HG02973 (cell line): ENCODE data around the gene CDK10.
"Not testable (repeated sequence)": the region's sequence is repeated elsewhere in the genome, so short reads cannot be mapped to it uniquely, and the experiment has no call there.

Source experiments
- ATAC-seq: cut with Tn5 transposase; IDR thresholded peaks from one replicate; pipeline ENCODE4 v1.9.1; 2021; ENCODE audit warnings: moderate library complexity; ENCODE audit not compliant: unreplicated experiment

Gene CDK10, protein sequence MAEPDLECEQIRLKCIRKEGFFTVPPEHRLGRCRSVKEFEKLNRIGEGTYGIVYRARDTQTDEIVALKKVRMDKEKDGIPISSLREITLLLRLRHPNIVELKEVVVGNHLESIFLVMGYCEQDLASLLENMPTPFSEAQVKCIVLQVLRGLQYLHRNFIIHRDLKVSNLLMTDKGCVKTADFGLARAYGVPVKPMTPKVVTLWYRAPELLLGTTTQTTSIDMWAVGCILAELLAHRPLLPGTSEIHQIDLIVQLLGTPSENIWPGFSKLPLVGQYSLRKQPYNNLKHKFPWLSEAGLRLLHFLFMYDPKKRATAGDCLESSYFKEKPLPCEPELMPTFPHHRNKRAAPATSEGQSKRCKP

DNA sequence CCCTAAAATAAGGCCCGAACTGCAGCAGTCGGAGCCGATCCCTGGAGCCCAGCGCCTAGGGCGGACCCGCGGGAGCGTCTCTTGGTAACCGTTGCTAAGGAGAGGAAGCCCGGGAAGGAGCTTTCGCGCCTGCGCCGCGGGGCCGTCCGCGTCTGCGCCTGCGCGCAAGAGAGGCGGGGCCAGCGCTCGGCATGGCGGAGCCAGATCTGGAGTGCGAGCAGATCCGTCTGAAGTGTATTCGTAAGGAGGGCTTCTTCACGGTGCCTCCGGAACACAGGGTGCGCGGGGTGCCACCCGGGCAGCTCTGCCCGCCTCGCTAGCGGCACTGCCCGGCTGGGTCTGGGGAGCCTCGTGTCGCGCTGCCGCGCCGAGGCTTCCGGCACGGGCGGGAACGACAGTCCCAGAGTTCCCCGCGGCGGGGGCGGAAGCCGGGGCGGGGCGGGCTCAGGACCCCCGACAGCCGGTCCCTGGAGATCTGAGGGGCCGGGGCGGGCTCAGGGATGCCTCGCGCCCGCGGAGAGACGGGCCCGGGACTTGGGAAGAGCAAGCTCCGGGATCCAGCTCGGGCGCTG, at the start of gene CDK10:
Gene CDK10, plus strand, starts transcription at position 170 of the 572 bp plus-strand sequence. Its CDS starts 22 bp downstream, at position 192.
- peak; percentile 69 for ATAC-seq

DNA sequence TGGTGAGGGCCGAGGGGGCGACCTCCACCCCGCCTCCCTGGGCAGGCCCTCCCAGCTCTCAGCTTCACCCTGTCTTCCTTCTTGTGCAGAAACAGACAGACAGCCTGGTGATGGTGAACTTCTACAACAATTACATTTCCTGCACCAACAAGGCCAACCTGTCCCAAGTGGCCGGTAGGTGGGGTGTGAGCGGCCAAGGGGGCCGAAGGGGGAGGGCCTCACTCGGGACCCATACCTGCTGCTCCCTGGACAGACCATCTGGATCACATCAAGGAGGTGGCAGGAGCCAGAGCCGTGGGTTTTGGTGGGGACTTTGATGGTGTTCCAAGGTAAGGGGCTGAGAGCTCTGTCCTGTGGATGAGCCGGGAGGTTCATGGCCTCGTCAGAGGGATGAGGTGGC, 49.1 kb upstream of the CDK10 start:
- no peak for ATAC-seq

DNA sequence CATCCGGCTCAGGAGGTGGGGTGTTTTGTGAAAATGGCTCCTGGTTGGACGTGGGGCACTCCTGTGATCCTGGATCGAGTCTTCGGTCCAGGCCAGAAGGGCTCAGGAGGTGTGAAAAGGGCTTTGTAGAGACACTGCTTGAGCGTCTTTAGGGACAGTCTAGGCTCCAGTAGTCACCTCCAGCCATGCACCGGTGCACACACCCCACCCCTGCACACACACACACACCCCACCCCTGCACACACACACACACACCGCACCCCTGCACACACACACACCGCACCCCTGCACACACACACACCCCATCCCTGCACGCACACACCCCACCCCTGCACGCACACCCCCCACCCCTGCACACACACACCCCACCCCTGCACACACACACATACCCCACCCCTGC, 48.0 kb upstream of the CDK10 start:
- no peak for ATAC-seq

DNA sequence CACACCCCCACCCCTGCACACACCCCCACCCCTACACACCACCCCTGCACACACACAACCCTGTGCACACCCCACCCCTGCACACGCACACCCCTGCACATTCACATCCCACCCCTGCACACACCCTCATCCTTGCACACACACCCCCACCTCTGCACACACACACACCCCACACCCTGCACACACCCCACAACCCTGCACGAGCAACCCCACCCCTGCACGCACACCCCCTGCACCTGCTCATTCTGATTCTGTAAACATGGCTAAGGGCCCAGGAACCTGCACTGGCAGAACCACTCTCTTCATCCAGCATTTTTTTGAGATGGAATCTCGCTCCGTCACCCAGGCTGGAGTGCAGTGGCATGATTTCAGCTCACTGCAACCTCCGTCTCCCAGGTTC, 47.1 kb upstream of the CDK10 start:
- ATAC-seq: no peak

DNA sequence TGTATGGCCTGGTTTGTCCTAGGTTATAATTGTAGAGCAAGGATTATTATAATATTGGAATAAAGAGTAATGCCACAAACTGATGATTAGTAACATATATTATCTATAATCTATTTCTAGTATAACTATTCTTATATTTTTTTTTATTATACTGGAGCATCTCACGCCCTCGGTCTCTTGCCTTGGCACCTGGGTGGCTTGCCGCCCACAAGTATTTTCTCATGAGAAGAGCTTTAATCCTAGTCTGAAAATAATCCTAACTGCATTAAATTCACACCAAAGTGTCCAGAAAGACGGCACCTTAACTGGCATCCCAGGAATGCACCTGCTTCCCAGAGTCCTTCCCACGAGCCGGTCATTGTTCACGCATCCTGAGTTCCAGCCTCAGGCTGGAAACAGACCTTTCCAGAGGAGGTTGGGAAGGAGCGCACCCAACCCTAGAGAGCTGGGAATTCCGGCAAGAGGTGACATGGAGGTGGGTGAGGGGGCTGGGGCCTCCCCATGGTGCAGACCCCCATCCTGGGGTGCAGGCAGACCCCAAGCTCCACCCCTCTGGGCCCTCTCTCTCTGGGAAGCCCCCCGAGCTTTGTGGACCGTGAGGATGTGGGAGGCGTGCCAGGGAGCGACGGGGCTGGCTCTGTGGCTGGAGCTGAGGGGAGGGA, 44.9 kb upstream of the CDK10 start:
- ATAC-seq: no peak

DNA sequence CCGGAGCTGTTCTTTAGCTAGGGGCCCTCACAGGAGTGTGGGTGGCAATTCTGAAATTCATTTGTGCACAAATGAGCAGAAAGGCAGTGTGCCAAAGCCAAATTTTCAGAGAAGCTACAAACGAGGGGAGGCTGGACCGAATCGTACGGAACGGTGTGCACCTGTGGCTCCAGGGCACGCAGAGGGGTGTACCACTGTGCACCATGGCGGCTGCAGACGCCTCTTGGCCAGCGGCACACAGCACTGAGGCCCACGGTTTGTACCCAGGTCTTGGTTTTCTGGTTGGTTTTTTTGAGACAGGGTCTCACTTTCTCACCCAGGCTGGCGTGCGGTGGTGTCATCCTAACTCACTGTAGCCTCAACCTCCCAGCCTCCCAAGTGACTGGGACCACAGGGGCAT, 43.9 kb upstream of the CDK10 start:
- no peak for ATAC-seq

DNA sequence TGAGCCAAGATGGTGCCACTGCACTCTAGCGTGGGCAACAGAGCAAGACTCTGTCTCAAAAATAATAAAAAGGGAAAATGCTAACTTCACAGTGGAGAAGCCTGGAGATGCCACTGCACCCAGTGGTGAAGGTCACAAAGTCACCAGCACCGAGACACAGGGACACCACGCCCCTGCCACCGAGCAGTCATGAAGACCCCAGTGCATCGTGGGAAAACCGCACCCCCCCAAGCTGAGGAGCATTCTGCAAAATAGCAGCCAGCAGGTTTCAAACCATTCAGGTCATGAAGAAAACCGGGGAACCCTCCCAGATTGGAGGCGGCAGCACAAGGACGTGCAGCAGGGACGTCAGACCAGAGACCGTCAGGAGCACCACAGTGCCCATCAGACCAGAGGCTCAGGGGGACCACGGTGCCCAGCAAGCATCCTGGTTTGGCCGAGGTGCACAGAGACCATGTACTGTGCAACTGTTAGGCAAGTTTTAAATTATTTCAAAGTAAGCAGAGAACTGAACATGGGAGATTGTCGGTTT, 42.7 kb upstream of the CDK10 start:
- no peak for ATAC-seq

DNA sequence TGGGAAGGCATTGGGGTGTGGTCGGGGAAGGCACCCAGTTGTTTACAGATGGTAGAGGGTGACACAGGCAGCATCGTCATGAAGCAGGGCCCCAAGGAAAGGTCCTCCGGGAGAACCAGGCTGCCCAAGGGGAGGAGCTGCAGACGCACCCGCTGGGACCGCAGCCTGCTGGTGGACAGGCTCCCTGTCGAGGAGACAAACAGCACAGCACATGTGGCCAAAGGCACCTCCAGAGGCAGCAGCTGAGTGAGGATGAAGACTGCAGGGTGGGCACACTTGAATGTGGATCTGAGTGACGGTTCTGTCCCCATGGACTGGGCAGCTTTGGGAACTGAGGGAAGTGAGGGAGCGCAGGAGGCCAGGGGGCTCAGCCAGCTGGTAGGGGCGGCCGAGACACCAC, 41.4 kb upstream of the CDK10 start:
- no peak for ATAC-seq

DNA sequence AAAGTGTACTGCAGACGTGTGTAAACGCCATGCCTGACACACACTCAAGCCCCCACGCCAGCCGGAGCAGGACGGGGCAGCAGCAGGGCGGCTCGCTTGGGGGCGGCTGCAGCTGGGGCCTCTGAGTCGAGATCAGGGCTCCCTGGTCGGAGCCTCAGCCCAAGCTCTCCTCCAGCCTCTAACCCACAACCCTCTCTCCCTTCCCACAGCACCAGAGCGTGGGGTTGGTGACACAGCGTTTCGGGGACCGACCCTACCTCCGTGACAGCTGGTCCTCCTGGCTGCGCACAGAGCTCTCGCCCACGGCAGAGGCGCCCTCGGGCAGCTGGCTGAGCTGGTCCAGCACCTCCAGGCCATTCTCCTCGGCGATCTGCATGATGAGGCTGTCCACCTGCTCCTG, 40.2 kb upstream of the CDK10 start:
- no peak for ATAC-seq

DNA sequence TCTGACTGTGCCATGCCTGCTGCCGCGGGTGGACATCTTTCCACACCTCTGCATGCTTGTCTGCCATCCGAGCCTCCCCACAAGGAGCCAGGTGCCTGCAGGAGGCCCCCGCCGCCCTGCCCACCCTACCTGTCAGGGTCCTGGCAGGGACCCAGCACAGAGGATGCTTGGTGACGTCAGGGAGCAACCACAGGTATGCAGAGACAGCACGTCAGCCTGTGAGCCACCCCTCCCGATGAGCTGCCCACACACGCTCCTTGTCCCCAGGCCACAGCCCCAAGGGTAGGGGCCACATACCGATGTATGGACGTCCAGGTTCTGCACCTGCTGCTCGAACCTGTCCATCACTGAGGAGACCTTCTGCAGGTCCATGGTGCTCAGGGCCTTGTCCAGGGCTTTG, 39.6 kb upstream of the CDK10 start:
- ATAC-seq: no peak

DNA sequence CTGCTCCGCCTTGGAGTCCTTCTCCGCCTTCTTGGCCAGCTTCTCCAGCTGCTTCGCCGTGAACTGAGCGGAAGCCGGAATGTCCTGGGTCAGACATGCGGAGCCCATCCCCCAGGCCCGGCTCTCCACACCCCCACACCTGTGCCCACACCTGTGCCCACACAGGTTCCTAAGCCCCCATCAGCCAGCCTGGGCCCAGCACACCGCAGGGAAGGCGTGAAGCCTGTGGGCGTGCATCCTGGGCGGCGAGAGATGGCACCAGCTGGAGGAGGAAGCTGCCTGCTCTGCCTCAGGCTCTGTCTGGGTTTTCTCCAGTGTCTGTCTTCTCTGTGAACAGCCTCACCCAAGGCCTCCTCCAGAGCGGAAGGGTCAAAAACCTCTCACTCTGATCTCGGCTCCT, 34.9 kb upstream of the CDK10 start:
- no peak for ATAC-seq

DNA sequence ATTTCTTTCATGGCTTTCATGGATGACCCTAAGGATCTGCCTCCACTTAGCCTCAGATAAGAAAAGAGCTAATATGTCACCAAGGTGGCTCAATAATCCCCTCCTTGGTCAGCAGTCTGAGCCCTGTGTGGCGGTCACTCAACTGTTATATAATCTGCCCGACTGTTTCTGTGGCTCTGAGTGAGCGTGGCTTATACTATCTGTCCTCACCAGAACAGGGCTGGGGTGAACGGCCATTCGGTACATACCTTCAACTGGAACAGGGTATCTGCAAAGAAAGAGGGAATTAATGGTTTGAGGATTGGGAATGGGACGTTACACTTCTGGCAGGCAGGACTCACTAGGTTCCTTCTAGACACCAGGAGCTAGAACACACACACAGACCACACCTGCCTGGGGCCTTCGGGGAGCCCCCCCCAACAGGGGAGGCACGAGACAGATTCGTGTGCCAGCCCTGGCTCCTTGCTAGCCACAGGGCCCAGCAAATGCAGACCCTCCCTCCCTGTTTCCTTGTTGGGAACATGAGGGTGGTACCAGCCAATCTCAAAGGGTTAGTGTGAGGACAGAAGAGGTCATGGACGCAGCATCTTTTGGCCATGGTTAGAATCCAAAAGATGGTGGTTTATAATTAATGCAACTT, 32.7 kb upstream of the CDK10 start:
- no peak for ATAC-seq

DNA sequence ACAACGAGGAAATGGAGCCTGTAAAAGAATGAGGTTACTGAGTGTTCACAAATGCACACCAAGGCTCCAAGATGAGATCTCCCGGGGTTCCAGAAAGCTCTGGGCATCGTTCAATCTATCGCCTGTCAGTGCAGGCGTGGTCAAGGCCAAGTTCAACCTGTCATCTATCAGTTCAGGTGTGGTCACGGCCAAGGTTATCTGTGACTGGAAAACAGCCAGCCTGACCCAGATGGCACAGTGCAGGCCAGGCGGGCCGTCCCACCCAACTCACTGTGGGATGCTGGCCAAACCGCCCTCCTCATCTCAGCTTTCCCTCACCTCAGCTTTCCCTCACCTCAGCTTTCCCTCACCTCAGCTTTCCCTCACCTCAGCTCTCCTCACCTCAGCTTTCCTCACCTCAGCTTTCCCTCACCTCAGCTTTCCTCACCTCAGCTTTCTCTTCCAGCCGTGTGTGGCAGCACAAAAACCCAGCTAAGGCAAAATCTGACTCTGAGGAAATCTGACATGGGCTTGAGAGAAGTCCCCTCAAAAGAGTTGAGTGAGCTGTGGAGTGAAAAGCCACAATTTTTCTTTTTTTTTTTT, 31.3 kb upstream of the CDK10 start:
- no peak for ATAC-seq

DNA sequence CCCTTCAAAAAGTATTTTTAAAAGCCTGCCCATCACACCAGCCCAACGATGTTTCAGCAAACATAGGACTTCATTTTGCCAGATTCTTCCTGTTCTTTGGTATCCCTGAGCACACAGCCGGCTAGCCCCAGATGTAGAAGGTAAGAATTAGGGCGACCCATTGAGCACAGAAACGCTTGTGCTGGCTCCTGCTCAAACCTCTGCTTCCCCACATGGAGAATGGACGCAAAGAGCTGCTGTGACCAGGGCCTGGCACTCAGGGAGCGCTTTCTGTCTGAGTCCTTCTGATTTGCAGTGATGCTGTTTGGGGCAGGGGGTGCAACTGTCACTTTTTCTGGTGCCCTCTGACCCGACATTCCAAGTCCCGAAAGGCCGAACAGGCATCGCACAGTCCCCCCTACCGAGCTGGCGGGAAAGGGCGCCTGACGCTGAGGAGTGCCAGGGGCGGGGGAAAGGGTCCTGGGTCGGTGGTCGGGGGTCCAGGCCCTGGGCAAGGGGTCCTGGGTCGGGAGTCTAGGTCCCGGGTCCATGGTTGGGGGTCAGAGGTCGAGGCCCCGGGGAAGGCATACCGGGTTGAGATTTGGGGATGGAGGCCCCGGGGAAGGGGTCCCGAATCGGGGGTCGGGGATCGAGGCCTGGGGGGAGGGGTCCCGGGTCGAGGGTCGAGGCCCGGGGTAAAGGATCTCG, 29.9 kb upstream of the CDK10 start:
- no peak for ATAC-seq

DNA sequence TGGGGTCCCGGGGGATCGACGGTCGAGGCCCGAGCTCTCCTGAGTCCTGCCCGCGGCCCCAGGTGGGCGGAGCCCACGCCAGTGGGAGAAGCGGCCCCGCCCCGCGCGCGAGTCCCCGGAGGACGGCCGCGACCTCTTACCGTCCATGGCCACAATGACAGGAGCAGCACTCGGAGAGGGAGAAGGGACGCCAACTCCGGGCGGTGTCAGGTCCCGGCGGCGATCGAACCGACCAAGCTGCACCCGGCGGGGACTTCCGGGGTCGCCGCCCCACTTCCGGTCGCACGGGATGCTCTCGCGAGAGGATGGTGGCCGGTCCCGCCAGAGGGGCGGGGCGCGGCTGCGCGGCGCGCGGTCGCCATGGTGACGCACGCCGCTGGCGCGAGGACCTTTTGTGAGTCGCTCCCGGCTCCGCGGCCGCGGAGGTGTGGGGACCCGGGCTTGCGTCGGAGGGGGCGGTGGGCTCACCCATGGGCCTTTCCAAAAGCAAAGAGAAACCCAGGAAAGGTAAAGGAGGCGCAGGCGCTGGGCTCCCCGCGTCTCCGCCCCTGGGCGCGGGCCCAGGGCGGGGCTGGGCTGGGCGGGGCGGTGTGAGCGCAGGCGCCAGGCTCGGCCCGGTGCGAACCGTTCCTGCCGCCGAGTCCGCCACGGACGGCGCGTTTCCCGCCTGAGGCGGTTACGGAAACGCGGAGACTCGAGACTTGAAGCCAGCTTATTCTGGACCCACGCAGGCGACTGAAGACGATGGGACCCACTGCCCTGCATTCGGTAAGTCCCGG, 28.9 kb upstream of the CDK10 start, which contains the start of the genes CHMP1A and SPATA33:
Gene CHMP1A, minus strand, starts transcription at position 267 of the 779 bp plus-strand sequence. Its CDS starts 120 bp downstream, at position 147.
Gene SPATA33, plus strand, starts transcription at position 395 of the 779 bp plus-strand sequence. Its CDS starts 76 bp downstream, at position 471.
- peak; percentile 79 for ATAC-seq

DNA sequence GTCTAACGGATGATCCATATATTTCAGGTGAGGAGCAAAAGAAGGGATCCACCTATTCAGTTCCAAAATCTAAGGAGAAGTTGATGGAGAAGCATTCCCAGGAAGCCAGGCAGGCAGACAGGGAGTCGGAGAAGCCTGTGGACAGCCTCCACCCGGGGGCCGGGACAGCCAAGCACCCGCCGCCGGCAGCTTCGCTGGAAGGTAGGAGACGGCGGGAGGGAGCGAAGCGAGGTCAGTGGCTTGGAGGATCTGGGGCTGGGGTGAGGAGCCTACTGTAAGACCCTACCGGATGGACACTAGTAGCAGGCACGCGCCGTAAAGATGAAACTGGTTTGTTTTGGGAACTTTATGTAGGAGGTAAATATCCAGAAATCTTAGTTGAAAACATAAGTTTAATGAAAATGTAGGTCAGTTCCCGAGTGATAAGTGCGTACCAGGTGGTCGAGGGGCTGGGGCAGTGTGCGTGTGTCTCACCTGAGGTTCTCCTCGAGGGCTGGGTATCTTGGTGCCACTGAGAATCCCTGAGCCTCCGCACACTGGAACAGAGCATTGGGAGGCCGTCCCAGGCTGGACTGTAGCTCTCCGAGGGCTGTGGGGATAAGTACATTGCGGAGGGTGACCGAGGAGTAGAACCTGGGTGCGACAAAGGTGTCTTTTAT, 28.1 kb upstream of the CDK10 start:
- no peak for ATAC-seq

DNA sequence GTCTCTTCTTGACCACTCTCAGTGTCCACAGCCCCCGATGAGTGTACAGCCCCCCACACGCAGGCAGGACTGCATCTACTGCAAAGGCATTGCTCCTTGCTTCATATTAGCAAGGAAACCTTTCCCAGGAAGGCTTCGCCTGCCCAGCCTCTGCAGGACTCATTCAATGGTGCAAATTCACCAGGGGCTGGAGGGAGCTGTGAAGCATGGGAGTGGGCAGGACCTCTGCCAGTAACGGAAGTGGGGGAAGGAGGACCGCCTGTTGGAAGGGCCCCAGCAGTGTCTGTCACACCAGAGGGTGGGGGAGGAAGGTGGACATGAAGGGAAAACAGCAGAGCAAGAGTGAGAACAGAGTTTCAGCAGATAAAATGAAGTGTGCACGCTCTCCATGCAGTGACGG, 26.3 kb upstream of the CDK10 start:
- no peak for ATAC-seq

DNA sequence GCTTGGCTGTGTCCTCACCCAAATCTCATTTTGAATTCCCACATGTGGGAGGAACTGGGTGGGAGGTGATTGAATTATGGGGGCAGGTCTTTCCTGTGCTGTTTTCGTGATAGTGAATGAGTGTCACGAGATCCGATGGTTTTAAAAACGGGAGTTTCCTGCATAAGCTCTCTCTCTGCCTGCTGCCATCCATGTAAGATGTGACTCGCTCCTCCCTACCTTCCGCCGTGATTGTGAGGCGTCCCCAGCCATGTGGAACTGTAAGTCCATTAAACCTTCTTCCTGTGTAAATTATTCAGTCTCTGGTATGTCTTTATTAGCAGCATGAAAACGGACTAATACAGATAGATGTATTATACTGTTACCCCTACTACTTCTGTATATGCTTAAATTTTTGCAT, 25.3 kb upstream of the CDK10 start:
- ATAC-seq: no peak

DNA sequence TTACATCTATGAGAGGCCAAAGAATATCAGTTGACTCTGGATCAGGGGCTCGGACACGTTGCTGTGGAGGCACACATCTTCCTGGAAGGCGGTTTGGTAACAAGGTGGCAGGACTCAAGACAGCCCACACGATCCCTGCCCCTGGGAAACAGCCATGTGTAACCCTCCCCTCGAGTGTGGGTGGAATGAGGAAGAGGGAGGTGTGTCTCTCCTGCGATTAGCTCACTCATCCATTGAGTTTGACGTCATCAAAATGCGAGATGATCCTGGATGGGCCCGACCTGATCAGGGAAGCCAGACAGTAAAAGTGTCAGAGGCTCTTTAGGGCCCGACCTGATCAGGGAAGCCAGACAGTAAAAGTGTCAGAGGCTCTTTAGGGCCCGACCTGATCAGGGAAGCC, 22.3 kb upstream of the CDK10 start:
- ATAC-seq: not testable (repeated sequence)
